WERI-Rb-1 (cell line): ENCODE results near the gene B3GLCT.
"Not testable (repeated sequence)": the region's sequence is repeated elsewhere in the genome, so short reads cannot be mapped to it uniquely, and the experiment has no call there.

Experiments
- DNase-seq: peaks from one replicate; pipeline ENCODE4 v3.0.0-alpha.2; 2020
- H3K27ac ChIP-seq: fragments of 250-450 bp; sonication (Bioruptor Pico); 2 replicates; pipeline ENCODE4 v1.5.1; 2020; ENCODE audit warnings: mild to moderate bottlenecking, moderate library complexity
- H3K27me3 ChIP-seq: fragments of 250-450 bp; sonication (Bioruptor Pico); 2 replicates; pipeline ENCODE4 v1.5.1; 2021; ENCODE audit warnings: mild to moderate bottlenecking, low read depth, moderate library complexity; ENCODE audit not compliant: insufficient read depth, severe bottlenecking
- H3K36me3 ChIP-seq: fragments of 250-450 bp; sonication (Bioruptor Pico); 2 replicates; pipeline ENCODE4 v1.5.1; 2020; ENCODE audit warnings: mild to moderate bottlenecking, moderate library complexity
- H3K4me3 ChIP-seq: 2 replicates; pipeline ENCODE4 v1.5.1; 2011; ENCODE audit warnings: low read depth, mild to moderate bottlenecking, control low read depth, low read length
- H3K9me3 ChIP-seq: fragments of 250-450 bp; sonication (Bioruptor Pico); 2 replicates; pipeline ENCODE4 v1.5.1; 2021; ENCODE audit warnings: mild to moderate bottlenecking, moderate library complexity; ENCODE audit not compliant: severe bottlenecking
- TF ChIP-seq, protein P1 (sequence below): IDR thresholded peaks from 2 replicates; pipeline ENCODE4 v1.5.1; 2011; ENCODE audit warnings: low read depth, mild to moderate bottlenecking, control low read depth, inconsistent platforms, low read length

The B3GLCT gene

DNA sequence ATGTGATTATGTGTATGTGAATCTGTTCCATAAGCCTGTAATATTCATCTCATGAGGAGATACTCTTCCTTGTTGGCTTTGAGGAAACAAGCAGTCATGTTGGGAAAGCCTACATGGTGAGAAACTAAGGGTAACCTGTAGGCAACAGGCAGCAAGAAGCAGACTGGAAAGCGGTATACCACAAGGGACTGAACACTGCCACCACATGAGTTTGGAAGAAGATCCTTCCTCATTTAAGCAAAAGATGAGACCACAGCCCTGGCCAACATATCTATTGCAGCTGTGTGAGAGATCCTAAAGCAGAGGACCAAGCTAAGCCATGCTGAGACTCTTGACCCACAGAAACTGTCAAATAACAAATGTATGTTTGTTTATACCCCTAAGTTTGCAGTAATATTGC, 134.8 kb downstream of the B3GLCT start:
- no peak for DNase-seq
- H3K27me3 ChIP-seq: no peaks in the 10 kb centered on the region
- no peak overlapping the region for H3K4me3 ChIP-seq
- no peak overlapping the region for H3K27ac ChIP-seq
- TF ChIP-seq, protein P1, sequence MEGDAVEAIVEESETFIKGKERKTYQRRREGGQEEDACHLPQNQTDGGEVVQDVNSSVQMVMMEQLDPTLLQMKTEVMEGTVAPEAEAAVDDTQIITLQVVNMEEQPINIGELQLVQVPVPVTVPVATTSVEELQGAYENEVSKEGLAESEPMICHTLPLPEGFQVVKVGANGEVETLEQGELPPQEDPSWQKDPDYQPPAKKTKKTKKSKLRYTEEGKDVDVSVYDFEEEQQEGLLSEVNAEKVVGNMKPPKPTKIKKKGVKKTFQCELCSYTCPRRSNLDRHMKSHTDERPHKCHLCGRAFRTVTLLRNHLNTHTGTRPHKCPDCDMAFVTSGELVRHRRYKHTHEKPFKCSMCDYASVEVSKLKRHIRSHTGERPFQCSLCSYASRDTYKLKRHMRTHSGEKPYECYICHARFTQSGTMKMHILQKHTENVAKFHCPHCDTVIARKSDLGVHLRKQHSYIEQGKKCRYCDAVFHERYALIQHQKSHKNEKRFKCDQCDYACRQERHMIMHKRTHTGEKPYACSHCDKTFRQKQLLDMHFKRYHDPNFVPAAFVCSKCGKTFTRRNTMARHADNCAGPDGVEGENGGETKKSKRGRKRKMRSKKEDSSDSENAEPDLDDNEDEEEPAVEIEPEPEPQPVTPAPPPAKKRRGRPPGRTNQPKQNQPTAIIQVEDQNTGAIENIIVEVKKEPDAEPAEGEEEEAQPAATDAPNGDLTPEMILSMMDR: no peak
- H3K9me3 ChIP-seq: no peaks in the 10 kb centered on the region
- H3K36me3 ChIP-seq: no peaks in the 10 kb centered on the region

GRCh38 chr13:31334994-31335557, 135.3 kb downstream of the B3GLCT start:
- Histone ChIP-seq H3K4me3 (no peak overlapping the region), H3K27ac (no peak overlapping the region), H3K27me3 (no peaks in the 10 kb centered on the region), H3K36me3 (no peaks in the 10 kb centered on the region), H3K9me3 (no peaks in the 10 kb centered on the region)
- TF ChIP-seq, protein P1: no peak
- DNase-seq: no peak

DNA sequence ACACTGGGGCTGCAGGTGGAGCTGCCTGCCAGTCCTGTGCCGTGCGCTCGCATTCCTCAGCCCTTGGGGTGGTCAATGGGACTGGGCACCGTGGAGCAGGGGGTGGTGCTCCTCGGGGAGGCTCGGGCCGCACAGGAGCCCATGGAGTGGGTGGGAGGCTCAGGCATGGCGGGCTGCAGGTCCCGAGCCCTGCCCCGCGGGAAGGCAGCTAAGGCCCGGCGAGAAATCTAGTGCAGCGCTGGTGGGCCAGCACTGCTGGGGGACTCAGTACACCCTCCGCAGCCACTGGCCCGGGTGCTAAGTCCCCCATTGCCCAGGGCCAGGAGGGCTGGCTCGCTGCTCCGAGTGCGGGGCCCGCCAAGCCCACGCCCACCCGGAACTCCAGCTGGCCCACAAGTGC, 139.8 kb downstream of the B3GLCT start:
- H3K4me3 ChIP-seq, DNase-seq, H3K36me3 ChIP-seq, H3K9me3 ChIP-seq, H3K27ac ChIP-seq, H3K27me3 ChIP-seq: not testable (repeated sequence)

DNA sequence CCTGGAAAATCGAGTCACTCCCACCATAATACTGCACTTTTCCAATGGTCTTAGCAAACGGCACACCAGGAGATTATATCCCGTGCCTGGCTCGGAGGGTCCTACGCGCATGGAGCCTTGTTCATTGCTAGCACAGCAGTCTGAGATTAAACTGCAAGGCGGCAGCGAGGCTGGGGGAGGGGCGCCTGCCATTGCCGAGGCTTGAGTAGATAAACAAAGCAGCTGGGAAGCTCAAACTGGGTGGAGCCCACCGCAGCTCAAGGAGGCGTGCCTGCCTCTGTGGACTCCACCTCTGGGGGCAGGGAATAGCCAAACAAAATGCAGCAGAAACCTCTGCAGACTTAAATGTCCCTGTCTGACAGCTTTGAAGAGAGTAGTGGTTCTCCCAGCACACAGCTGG, 141.1 kb downstream of the B3GLCT start:
- H3K27me3 ChIP-seq, H3K27ac ChIP-seq, H3K9me3 ChIP-seq, H3K36me3 ChIP-seq, H3K4me3 ChIP-seq, DNase-seq: not testable (repeated sequence)

DNA sequence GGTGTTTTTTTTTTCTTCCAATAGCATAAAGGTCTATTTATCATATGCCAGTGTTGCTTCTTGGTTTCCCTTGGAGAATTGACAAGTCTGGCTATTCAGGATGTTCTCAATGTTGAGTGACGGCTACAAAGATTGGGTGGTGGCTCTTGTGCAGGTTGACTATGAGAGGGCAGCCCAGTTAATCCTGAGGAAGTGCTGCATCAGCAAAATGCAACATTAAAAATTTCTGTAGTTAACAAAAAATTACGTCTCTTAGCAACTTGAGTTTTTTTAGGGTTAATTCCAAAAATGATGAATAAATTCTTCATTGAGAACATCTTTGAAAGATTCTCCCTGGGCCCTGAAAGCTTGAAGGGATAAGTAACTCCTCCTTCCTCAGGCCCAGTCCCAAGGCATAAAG, 147.1 kb downstream of the B3GLCT start:
- no peaks in the 10 kb centered on the region for H3K9me3 ChIP-seq
- no peak for DNase-seq
- no peaks in the 10 kb centered on the region for H3K27me3 ChIP-seq
- TF ChIP-seq, protein P1: no peak
- no peak overlapping the region for H3K27ac ChIP-seq
- H3K36me3 ChIP-seq: no peaks in the 10 kb centered on the region
- H3K4me3 ChIP-seq: no peak overlapping the region

GRCh38 chr13:31349156-31349555, 149.4 kb downstream of the B3GLCT start:
- H3K36me3 ChIP-seq: no peaks in the 10 kb centered on the region
- no peaks in the 10 kb centered on the region for H3K9me3 ChIP-seq
- no peaks in the 10 kb centered on the region for H3K27me3 ChIP-seq
- no peak for DNase-seq
- TF ChIP-seq, protein P1: no peak
- H3K4me3 ChIP-seq: no peak overlapping the region
- no peak overlapping the region for H3K27ac ChIP-seq

GRCh38 chr13:31350560-31350959, 150.8 kb downstream of the B3GLCT start:
- DNase-seq: no peak
- Histone ChIP-seq H3K36me3 (no peaks in the 10 kb centered on the region), H3K27me3 (no peaks in the 10 kb centered on the region), H3K27ac (no peak overlapping the region), H3K9me3 (no peaks in the 10 kb centered on the region), H3K4me3 (no peak overlapping the region)
- TF ChIP-seq, protein P1: no peak
